HepG2 (cell line): ENCODE results near the gene DNAJC11. TPM values are rescaled to one million over a fixed set of nuclear protein-coding genes. Genes with fewer than 3 reads are reported as not detected.
A peak's percentile ranks its signal among the peaks of the same experiment; 100 is the strongest.

Source experiments
- ATF1 ChIP-seq: IDR thresholded peaks from 2 replicates; pipeline ENCODE4 v1.6.1; 2016; ENCODE audit warnings: mild to moderate bottlenecking, control low read depth
- KDM2A ChIP-seq: sonication (generic); formaldehyde crosslinking; IDR thresholded peaks from 2 replicates; pipeline ENCODE4 v1.4.0; 2020; ENCODE audit warnings: low read depth, missing genetic modification reagents, borderline replicate concordance
- KDM5A ChIP-seq: fragments of 200-600 bp; sonication (generic); IDR thresholded peaks from 2 replicates; pipeline ENCODE4 v1.7.0; 2018; ENCODE audit warnings: antibody characterized with exemption, mild to moderate bottlenecking, low read length, borderline replicate concordance
- MED1 ChIP-seq: sonication (generic); formaldehyde crosslinking; IDR thresholded peaks from 2 replicates; pipeline ENCODE4 v1.4.0; 2020; ENCODE audit warnings: missing genetic modification reagents
- MEF2D ChIP-seq: sonication (generic); formaldehyde crosslinking; IDR thresholded peaks from 2 replicates; pipeline ENCODE4 v1.5.1; 2020; ENCODE audit warnings: mild to moderate bottlenecking, missing genetic modification reagents
- MYNN ChIP-seq: sonication (generic); formaldehyde crosslinking; IDR thresholded peaks from 2 replicates; pipeline ENCODE4 v1.4.0; 2020; ENCODE audit warnings: mild to moderate bottlenecking, low read depth, missing genetic modification reagents
- POLR2G ChIP-seq: fragments of 200-400 bp; formaldehyde crosslinking; IDR thresholded peaks from 2 replicates; pipeline ENCODE4 v1.6.1; 2018; ENCODE audit warnings: mild to moderate bottlenecking, low read depth, low read length, moderate library complexity
- SYNCRIP ChIP-seq: fragments of 200-400 bp; formaldehyde crosslinking; IDR thresholded peaks from 2 replicates; pipeline ENCODE4 v1.6.1; 2018; ENCODE audit warnings: mild to moderate bottlenecking, low read depth, low read length; ENCODE audit not compliant: insufficient read depth
- TBP ChIP-seq: sonication (generic); formaldehyde crosslinking; IDR thresholded peaks from 2 replicates; pipeline ENCODE4 v1.5.0; 2020; ENCODE audit warnings: missing genetic modification reagents
- ZNF207 ChIP-seq: fragments of 450-650 bp; IDR thresholded peaks from 2 replicates; pipeline ENCODE4 v1.6.1; 2016; ENCODE audit warnings: antibody characterized with exemption, borderline replicate concordance
- ZNF317 ChIP-seq: sonication (generic); formaldehyde crosslinking; IDR thresholded peaks from 2 replicates; pipeline ENCODE4 v1.5.0; 2020; ENCODE audit warnings: mild to moderate bottlenecking, missing genetic modification reagents
- ZNF530 ChIP-seq: sonication (generic); formaldehyde crosslinking; IDR thresholded peaks from 2 replicates; pipeline ENCODE4 v1.5.0; 2020; ENCODE audit warnings: low read depth, mild to moderate bottlenecking, missing genetic modification reagents
- ZNF678 ChIP-seq: sonication (generic); formaldehyde crosslinking; IDR thresholded peaks from 2 replicates; pipeline ENCODE4 v1.4.0; 2020; ENCODE audit warnings: mild to moderate bottlenecking, missing genetic modification reagents
- polyA plus RNA-seq, 8 experiments: library from polyadenylated mRNA; depleted of rRNA in 3 of 8; stranded (reverse) in 7 of 8; unstranded in 1 of 8; fragments of >200 nt; fragmentation: Illumina TruSeq in 4 of 8; extraction: Trizol in 4 of 8; gene quantifications; 2 replicates each; pipeline versions ENCODE4 v1.2.1 to v1.2.3, GENCODE V29; 2011 to 2016; ENCODE audit warnings: low read depth in 4 of 8, missing spikeins in 1 of 8, mixed read lengths in 1 of 8; ENCODE audit not compliant: insufficient read depth in 1 of 8
- total RNA-seq, 5 experiments: library from RNA; depleted of rRNA; stranded (reverse); fragments of >200 nt; fragmentation: Illumina TruSeq; extraction: Trizol; gene quantifications; 2 replicates each; pipeline ENCODE4 v1.2.3, GENCODE V29; 2016; ENCODE audit warnings: low read depth in 1 of 5
- TF ChIP-seq, protein P1 (sequence below): sonication (generic); formaldehyde crosslinking; IDR thresholded peaks from 2 replicates; pipeline ENCODE4 v1.4.0; 2020; ENCODE audit warnings: mild to moderate bottlenecking, missing genetic modification reagents, borderline replicate concordance
- TF ChIP-seq, protein P2 (sequence below): sonication (generic); formaldehyde crosslinking; IDR thresholded peaks from 2 replicates; pipeline ENCODE4 v1.4.0; 2020; ENCODE audit warnings: mild to moderate bottlenecking, missing genetic modification reagents
- TF ChIP-seq, protein P3 (sequence below): sonication (generic); formaldehyde crosslinking; IDR thresholded peaks from 2 replicates; pipeline ENCODE4 v1.9.0; 2021; ENCODE audit warnings: mild to moderate bottlenecking, missing genetic modification reagents

The DNAJC11 gene
- total and polyA plus RNA-seq, 2 of the 13 experiments (the other 11 are each of a cell fraction or from before 2014, with no cell fraction given): 25.1 to 47.6 TPM

DNA sequence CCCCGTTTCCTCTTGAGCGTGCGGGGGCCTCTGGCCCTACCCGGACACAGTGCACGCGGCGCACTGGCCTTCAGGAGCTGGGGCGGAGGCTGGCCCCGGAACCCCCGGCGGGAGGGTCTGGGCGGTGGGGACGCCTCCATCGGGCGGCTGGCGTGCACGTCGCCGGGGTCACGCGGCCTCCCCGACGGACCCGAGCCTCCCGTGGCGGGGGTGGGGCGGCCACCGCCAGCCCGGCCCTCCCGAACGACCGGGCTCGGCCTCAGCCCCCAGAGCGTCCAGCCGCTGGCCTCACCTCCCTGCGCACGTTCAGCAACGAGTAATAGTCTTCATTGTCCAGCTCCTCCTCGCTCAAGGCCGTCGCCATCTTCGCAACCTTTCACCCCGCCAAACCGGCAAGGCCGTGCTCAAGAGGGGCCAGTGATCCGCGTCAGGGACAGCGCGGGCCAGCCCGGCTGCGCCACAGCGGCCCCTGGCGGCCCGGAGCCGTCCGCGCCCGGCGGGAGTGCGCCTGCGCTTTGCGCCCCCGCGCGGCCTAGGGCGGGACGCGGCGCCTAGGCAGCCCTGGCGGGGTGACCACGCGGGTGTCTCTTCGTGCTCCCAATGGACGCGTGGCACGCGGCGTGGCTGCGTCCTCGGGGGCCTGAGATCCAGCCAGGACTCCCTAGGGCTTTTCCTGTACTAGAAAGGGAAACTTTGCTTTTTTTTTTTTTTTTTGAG is at the start of gene DNAJC11 (continued):
- TF ChIP-seq, protein P1, sequence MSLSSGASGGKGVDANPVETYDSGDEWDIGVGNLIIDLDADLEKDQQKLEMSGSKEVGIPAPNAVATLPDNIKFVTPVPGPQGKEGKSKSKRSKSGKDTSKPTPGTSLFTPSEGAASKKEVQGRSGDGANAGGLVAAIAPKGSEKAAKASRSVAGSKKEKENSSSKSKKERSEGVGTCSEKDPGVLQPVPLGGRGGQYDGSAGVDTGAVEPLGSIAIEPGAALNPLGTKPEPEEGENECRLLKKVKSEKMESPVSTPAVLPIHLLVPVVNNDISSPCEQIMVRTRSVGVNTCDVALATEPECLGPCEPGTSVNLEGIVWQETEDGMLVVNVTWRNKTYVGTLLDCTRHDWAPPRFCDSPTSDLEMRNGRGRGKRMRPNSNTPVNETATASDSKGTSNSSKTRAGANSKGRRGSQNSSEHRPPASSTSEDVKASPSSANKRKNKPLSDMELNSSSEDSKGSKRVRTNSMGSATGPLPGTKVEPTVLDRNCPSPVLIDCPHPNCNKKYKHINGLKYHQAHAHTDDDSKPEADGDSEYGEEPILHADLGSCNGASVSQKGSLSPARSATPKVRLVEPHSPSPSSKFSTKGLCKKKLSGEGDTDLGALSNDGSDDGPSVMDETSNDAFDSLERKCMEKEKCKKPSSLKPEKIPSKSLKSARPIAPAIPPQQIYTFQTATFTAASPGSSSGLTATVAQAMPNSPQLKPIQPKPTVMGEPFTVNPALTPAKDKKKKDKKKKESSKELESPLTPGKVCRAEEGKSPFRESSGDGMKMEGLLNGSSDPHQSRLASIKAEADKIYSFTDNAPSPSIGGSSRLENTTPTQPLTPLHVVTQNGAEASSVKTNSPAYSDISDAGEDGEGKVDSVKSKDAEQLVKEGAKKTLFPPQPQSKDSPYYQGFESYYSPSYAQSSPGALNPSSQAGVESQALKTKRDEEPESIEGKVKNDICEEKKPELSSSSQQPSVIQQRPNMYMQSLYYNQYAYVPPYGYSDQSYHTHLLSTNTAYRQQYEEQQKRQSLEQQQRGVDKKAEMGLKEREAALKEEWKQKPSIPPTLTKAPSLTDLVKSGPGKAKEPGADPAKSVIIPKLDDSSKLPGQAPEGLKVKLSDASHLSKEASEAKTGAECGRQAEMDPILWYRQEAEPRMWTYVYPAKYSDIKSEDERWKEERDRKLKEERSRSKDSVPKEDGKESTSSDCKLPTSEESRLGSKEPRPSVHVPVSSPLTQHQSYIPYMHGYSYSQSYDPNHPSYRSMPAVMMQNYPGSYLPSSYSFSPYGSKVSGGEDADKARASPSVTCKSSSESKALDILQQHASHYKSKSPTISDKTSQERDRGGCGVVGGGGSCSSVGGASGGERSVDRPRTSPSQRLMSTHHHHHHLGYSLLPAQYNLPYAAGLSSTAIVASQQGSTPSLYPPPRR (CRISPR knock-in tag): 0 out of 2 replicates have a peak, but pooled peaks have one; percentile 55
- TF ChIP-seq ZNF207 (no peak), ZNF530 (CRISPR knock-in tag) (no peak), ZNF678 (CRISPR knock-in tag) (peak; percentile 85; the same call in 1 of the 2 replicates), POLR2G (peak; percentile 84), ATF1 (CRISPR knock-in tag) (no peak), KDM5A (peak; percentile 97), MYNN (0 out of 2 replicates have a peak, but pooled peaks have one; percentile 90), MED1 (CRISPR knock-in tag) (peak; percentile 73), MEF2D (no peak), SYNCRIP (no peak), KDM2A (CRISPR knock-in tag) (peak; percentile 83; the same call in 1 of the 2 replicates), TBP (CRISPR knock-in tag) (no peak), ZNF317 (CRISPR knock-in tag) (no peak)
- TF ChIP-seq, protein P2, sequence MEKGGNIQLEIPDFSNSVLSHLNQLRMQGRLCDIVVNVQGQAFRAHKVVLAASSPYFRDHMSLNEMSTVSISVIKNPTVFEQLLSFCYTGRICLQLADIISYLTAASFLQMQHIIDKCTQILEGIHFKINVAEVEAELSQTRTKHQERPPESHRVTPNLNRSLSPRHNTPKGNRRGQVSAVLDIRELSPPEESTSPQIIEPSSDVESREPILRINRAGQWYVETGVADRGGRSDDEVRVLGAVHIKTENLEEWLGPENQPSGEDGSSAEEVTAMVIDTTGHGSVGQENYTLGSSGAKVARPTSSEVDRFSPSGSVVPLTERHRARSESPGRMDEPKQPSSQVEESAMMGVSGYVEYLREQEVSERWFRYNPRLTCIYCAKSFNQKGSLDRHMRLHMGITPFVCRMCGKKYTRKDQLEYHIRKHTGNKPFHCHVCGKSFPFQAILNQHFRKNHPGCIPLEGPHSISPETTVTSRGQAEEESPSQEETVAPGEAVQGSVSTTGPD (CRISPR knock-in tag): 0 out of 2 replicates have a peak, but pooled peaks have one; percentile 58
- TF ChIP-seq, protein P3, sequence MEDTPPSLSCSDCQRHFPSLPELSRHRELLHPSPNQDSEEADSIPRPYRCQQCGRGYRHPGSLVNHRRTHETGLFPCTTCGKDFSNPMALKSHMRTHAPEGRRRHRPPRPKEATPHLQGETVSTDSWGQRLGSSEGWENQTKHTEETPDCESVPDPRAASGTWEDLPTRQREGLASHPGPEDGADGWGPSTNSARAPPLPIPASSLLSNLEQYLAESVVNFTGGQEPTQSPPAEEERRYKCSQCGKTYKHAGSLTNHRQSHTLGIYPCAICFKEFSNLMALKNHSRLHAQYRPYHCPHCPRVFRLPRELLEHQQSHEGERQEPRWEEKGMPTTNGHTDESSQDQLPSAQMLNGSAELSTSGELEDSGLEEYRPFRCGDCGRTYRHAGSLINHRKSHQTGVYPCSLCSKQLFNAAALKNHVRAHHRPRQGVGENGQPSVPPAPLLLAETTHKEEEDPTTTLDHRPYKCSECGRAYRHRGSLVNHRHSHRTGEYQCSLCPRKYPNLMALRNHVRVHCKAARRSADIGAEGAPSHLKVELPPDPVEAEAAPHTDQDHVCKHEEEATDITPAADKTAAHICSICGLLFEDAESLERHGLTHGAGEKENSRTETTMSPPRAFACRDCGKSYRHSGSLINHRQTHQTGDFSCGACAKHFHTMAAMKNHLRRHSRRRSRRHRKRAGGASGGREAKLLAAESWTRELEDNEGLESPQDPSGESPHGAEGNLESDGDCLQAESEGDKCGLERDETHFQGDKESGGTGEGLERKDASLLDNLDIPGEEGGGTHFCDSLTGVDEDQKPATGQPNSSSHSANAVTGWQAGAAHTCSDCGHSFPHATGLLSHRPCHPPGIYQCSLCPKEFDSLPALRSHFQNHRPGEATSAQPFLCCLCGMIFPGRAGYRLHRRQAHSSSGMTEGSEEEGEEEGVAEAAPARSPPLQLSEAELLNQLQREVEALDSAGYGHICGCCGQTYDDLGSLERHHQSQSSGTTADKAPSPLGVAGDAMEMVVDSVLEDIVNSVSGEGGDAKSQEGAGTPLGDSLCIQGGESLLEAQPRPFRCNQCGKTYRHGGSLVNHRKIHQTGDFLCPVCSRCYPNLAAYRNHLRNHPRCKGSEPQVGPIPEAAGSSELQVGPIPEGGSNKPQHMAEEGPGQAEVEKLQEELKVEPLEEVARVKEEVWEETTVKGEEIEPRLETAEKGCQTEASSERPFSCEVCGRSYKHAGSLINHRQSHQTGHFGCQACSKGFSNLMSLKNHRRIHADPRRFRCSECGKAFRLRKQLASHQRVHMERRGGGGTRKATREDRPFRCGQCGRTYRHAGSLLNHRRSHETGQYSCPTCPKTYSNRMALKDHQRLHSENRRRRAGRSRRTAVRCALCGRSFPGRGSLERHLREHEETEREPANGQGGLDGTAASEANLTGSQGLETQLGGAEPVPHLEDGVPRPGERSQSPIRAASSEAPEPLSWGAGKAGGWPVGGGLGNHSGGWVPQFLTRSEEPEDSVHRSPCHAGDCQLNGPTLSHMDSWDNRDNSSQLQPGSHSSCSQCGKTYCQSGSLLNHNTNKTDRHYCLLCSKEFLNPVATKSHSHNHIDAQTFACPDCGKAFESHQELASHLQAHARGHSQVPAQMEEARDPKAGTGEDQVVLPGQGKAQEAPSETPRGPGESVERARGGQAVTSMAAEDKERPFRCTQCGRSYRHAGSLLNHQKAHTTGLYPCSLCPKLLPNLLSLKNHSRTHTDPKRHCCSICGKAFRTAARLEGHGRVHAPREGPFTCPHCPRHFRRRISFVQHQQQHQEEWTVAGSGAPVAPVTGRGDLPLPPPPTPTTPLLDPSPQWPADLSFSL: no peak; the same call in 1 of the 2 replicates
